DND-41 (cell line): ENCODE measurements around the gene HDGF.

Experiments
- EZH2 ChIP-seq: IDR thresholded peaks from 3 replicates; pipeline ENCODE4 v1.6.1; 2012; ENCODE audit warnings: borderline replicate concordance, low read depth, mild to moderate bottlenecking, moderate library complexity, low read length, inconsistent platforms; ENCODE audit not compliant: severe bottlenecking
- TF ChIP-seq, protein P1 (sequence below): IDR thresholded peaks from 2 replicates; pipeline ENCODE4 v1.5.1; 2012; ENCODE audit warnings: borderline replicate concordance, low read length, moderate library complexity, mild to moderate bottlenecking; ENCODE audit not compliant: poor library complexity, severe bottlenecking; ENCODE audit errors: extremely low read depth

DNA sequence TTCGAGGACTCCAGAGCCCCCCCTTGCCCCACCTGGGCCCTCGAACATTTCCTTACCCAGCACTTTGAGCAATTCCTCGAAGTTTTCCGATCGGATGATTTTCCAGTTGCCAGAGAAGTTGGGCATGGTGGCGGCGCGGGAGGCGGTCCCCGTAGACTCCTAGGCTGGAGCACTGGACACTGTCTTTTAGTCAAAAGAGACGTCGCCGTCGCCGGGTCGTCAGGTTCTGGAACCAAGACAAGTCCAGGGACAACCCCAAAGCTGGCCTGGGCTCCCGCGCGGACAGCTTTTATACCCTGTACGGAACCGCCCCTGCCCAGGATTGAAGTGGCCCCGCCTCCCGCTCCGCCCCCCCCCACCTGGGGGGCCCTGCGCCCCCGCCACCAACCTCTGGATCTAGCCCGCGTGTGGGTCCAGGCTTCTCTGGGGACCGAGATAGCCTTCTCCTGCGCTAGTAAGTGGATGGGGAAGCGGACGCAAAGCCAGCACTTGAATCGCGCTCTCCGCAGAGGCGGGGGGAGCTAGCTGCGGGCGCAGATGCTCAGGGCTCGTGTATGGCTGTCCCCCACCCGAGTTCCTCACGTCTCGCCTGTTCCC lies 46.1 kb downstream of the HDGF start, which contains the start of gene CRABP2:
- TF ChIP-seq, protein P1, sequence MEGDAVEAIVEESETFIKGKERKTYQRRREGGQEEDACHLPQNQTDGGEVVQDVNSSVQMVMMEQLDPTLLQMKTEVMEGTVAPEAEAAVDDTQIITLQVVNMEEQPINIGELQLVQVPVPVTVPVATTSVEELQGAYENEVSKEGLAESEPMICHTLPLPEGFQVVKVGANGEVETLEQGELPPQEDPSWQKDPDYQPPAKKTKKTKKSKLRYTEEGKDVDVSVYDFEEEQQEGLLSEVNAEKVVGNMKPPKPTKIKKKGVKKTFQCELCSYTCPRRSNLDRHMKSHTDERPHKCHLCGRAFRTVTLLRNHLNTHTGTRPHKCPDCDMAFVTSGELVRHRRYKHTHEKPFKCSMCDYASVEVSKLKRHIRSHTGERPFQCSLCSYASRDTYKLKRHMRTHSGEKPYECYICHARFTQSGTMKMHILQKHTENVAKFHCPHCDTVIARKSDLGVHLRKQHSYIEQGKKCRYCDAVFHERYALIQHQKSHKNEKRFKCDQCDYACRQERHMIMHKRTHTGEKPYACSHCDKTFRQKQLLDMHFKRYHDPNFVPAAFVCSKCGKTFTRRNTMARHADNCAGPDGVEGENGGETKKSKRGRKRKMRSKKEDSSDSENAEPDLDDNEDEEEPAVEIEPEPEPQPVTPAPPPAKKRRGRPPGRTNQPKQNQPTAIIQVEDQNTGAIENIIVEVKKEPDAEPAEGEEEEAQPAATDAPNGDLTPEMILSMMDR: no peak
- TF ChIP-seq EZH2: no peak
